ENCODE measurements around the gene MFAP1.
"Not testable (repeated sequence)": the region's sequence is repeated elsewhere in the genome, so short reads cannot be mapped to it uniquely, and the experiment has no call there.

Gene MFAP1

GRCh38 chr15:43824302-43825246 lies at the start of gene MFAP1:
MFAP1 (minus strand) TSS chr15:43824690; CDS start chr15:43824569, 121 bp downstream.
- DNase-seq, result peak; percentile 89

GRCh38 chr15:43873651-43874050 lies 49.2 kb upstream of the MFAP1 start:
- DNase-seq, result peak; percentile 38

- peak; percentile 54 for DNase-seq
These were observed 48.0 kb upstream of the MFAP1 start for GRCh38 chr15:43872416-43873020.

- DNase-seq, result no peak
These were observed 47.3 kb upstream of the MFAP1 start for GRCh38 chr15:43871835-43872234.

- DNase-seq, result no peak
These were observed 43.9 kb upstream of the MFAP1 start for GRCh38 chr15:43868406-43868805.

- no peak for DNase-seq
These were observed 42.6 kb upstream of the MFAP1 start for GRCh38 chr15:43867096-43867495.

GRCh38 chr15:43866636-43867035 lies 42.1 kb upstream of the MFAP1 start:
- not testable (repeated sequence) for DNase-seq

GRCh38 chr15:43859546-43859945 lies 35.1 kb upstream of the MFAP1 start:
- DNase-seq, result no peak

- no peak for DNase-seq
These were observed 30.3 kb upstream of the MFAP1 start for GRCh38 chr15:43854801-43855200.

- no peak for DNase-seq
These were observed 28.1 kb upstream of the MFAP1 start for GRCh38 chr15:43852607-43853006.

- no peak for DNase-seq
These were observed 26.8 kb upstream of the MFAP1 start for GRCh38 chr15:43851251-43851650.

- no peak for DNase-seq
These were observed 20.9 kb upstream of the MFAP1 start for GRCh38 chr15:43845421-43845820.

GRCh38 chr15:43832485-43832884 lies 8.0 kb upstream of the MFAP1 start:
- not testable (repeated sequence) for DNase-seq

- DNase-seq, result not testable (repeated sequence)
These were observed 7.1 kb upstream of the MFAP1 start for GRCh38 chr15:43831519-43832052.

- not testable (repeated sequence) for DNase-seq
These were observed 6.3 kb upstream of the MFAP1 start for GRCh38 chr15:43830691-43831275.

- DNase-seq, result not testable (repeated sequence)
These were observed 5.6 kb upstream of the MFAP1 start for GRCh38 chr15:43829951-43830540.

GRCh38 chr15:43828061-43828657 lies 3.7 kb upstream of the MFAP1 start:
- DNase-seq, result no peak

- DNase-seq, result peak; percentile 88
These were observed 2.2 kb upstream of the MFAP1 start, which contains the start of gene WDR76 for GRCh38 chr15:43826508-43827341. WDR76 (plus strand) TSS chr15:43827002; CDS start chr15:43827033, 31 bp downstream.

GRCh38 chr15:43826029-43826507 lies 1.6 kb upstream of the MFAP1 start:
- no peak for DNase-seq

- DNase-seq, result not testable (repeated sequence)
These were observed 815 bp upstream of the MFAP1 start for GRCh38 chr15:43825305-43825704.

- no peak for DNase-seq
These were observed 3.0 kb downstream of the MFAP1 start for GRCh38 chr15:43821505-43821904.

All from activated CD8-positive, alpha-beta memory T cell treated with anti-CD3 and anti-CD28 coated beads for 24 hours (primary cell).